HG03095 (cell line): ENCODE measurements around the gene NT5DC1.
A peak's percentile ranks its signal among the peaks of the same experiment; 100 is the strongest.

Experiments used
- ATAC-seq: cut with Tn5 transposase; IDR thresholded peaks from one replicate; pipeline ENCODE4 v1.9.1; 2021; ENCODE audit warnings: moderate library complexity; ENCODE audit not compliant: unreplicated experiment

NT5DC1 gene

DNA sequence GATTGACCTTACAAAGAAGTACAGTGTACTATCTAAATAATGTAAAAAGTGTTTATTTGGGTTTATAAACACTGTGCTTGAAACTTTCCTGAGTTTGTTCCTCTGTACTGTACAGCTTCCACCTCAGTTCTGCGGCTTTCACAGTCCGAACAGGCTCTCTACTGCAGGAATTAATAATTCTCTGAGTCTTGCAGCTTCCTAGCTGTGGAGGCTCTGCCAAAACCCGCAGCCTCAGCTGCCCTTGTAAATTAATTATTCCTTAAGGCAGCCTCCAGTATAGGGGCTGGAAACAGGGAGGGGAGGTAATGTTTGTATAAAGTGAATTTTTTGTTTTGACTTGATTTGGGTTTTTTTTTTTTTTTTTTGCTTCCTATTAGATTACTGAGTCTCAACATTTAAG is 134.0 kb downstream of the NT5DC1 start:
- no peak for ATAC-seq

DNA sequence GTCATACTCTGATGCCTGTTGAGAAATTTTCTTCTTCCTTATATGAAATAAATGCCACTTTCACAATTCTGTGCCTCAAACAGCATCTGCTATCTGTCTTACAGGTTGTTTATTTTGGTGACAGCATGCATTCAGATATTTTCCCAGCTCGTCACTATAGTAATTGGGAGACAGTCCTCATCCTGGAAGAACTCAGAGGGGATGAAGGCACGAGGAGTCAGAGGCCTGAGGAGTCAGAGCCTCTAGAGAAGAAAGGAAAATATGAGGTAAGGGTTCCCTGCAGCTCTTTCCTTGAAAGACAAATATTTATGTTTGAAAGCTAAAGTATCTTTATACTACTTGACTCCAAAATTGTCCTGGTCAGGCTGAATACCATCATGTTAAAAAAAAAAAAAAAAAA is 137.4 kb downstream of the NT5DC1 start:
- no peak for ATAC-seq

DNA sequence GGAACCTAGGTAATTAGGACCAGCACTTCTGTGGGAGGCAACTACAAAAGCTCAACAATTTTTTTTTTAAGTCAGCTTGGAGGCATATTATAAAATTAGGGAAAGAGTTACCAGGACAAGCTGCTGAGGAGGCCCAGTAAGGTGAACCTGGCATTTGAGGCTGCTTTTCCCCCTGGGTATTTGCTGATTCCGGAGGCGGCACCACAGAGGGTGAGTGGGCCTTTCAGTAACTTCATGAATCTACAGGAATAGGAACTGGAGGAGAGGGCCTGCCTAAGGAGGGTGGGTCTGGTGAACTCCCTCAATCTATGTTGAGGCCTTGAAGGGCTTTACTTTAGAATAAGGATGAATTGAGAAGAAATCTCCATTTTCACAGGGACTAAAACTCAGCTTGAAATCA is 138.6 kb downstream of the NT5DC1 start:
- ATAC-seq, result no peak

DNA sequence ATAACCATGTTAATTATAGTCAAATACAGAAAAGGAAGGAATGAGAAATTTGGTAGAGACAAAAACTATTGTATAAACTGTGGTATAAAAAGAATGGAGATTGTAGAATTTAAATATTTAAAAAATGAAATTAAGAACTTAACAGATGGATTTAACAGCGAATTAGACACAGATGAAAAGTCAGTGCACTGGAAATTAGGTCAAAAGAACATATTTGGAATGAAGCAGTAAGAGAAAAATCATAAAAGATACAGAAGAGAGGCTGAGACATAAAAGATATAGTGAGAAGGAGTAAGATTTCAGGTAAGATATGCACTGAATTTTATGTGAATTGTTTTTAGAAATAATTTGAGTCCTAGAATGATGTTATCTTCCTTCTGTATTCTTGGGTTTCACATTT is 139.2 kb downstream of the NT5DC1 start:
- ATAC-seq, result no peak

DNA sequence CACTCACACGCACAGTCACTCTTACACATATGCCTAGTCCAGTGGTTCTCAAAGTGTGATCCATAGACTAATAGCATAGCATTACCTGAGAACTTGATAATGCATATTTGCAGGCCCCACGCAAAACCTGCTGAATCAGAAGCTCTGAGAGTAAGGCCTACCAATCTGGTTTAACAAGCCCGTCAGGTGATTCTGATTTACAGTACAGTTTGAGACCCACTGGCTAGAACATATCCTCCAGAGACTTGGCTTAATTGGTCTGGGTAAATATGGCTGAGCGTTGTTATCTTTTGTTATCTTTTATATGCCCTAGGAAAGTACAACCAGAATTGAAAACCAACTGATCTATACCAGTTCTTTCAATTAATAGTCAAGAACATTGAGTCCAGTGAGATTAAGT is 143.6 kb downstream of the NT5DC1 start:
- ATAC-seq, result no peak

DNA sequence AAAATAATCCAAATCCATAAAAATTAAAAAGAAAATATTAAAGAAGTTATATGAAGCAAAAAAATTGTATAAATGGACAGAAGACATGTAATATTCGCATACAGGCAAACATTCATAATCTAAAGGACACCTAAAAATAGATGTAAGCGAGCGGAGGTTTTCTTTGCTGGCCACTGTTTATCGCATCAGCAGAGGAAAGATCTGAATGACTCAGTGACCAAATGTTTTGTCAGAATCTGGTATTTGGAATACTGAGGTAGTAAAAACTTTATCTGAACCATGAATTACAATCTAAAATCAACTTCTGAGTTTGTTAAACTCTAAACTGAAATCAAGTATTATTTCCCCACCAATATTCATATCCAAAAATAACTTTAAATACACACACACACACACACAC is 145.4 kb downstream of the NT5DC1 start:
- ATAC-seq, result no peak

DNA sequence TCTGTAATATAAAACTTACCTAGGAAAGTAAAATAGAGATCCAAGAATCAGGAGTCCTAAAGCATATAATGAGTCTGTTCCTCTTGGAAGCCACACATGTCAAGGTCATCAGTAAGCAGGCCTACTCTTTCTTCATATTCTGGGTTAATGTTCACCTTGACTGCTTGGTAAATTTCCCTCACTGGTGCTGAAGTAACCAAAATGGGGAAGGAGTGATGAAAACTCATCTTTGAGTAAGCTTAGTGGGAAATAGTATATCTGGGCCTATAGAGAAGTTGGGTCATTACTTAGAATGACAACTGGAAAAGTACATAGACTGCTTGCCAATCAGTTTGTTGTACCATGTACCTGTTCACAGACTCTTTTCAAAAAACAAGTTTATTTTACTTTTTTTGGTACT is 146.6 kb downstream of the NT5DC1 start:
- ATAC-seq, result no peak

DNA sequence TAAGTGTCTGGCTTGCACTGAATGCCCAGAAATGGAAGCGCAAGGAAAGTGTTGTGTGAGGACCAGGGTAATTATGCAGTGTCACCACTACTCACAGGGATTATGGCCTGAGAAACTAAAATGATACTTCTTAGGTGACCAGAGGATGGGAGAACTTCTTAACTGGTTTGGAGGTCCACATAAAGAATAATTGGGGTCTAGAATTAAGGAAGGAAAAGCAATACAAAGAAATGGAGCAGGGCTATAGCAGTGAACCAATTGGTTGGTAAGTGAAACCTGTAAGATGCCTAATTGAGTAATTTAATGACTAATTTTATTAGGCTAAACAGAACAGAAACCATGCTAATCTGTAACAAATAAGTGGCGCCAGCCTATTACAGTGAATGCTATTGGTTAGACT is 147.9 kb downstream of the NT5DC1 start:
- no peak for ATAC-seq

DNA sequence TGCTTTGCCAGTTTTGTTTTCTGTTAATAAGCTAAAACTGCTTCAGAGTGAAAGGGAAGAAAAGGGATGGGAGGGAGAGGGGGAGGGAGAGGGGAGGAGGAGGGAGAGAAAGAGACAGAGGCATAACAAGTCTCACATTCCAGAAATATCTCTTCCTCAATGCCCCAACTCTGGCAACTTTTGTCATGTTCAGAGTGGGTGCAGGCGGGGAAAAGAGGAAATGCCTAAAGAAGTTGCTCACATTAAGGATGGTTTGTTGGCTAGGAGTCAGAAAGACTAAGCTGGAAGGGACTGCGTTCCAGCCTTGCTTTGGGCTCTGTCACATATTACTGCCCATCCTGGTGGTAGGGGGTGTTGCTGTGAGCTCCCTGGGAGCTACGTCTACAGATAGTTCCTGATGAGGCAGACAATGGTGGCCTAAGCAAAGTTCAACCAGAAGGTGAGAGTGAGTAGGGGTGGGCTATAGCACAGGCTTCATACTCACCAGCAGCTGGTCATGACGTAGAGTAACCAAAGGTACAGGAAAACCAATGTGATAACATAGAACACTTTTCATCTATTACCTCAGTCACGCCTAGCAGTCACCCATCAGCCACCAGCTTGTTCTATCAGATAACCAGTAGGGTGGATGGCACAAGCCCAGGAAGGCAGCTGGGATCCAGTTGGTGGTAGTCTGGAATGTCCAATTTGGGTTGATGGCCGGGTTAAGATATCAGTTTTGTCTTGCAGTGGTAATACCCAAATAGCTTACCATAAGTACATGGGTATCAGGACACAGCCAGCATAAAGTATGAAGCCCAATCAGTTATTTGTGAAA is 151.1 kb downstream of the NT5DC1 start:
- ATAC-seq, result no peak

DNA sequence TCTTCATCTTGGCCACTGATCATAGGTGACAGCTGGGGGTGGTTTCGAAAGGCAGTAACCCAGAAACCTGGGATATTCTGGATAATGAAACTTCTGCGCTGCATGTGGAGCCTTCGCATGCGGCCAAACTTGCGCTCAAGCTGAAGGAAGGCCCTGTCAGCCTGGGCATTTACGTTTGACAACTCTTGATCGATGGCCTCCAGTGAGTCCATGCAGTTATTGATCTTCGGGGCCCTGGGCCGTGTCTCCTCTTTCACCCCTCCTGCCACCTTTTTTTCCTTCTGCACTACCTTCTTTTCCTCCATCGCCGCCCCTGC is 152.5 kb downstream of the NT5DC1 start:
- ATAC-seq, result no peak

DNA sequence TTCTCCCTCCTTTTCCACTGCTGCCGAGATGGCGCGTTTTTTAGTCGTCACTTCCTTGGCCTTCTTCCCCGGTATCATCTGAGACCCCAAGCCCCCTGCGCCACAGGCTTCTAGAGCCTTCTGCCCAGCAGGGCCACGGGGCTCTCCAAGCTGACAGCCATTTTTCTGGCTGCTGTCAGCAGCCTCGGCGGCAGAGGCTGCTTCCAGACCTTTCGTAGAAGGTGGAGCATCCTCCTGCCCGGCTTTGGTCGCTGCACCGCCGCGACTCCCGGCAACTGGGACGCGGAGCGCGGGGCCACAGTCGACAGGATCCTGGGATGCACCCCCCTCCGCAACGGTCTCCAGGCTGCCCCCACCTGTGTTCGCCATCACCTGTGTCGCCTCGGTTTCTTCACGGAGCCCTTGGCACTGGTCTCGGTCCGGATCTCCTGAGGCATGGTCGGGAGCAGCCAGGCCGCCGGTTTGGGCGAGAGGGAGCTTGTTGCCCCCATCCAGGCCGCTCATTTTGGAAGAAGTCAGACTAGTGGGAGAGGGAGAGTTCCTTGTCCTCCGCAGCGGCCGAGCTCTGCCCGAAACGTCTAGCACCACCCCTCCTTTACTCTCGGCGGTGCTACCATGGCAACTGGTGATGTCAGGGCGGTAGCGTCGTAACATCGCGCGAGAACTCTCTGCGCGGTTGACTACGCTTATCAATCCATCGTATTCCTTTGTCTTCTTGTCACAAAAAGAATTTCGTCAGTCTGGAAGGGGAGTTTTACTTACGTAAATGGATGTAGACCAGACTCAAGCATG is 153.0 kb downstream of the NT5DC1 start, which contains the start of gene TSPYL4:
Gene TSPYL4, minus strand, starts transcription at position 571 of the 792 bp plus-strand sequence. Its CDS starts 67 bp downstream, at position 504.
- ATAC-seq, result peak; percentile 99

DNA sequence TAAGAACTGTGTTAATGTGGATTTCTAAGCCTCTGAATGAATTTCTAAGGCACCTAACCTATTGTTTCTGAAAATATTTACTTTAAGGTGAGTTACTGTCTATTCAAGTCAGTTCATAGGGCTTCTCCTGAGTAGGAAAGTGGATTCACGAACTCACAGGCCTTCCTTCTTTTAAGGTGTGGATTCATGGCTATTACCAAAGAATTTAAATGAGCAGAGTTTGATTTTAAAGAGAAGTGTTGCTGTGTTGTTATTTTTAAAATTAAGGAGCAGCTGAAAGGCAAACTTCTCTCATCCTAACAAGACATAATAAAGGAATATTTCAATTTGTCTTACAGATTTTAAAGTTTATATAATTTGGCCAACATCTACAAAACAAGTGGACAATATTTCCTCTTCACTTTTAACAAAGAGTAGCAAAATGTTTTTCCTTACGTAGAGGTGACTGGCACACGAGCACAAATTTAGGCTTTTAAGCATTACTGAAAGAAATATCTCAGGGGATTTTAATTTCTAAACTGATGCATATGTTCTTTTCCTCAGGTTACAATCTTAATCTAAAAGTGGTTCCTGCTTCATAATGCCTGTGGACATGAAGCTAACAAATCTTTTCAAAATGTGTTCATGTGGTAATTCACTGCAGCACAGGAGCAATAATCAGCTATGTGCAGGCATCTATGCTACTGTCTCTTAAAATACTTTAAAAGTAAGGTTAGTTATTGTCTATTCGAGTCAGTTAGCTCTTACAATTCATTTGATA is 153.8 kb downstream of the NT5DC1 start:
- ATAC-seq, result peak; percentile 30

DNA sequence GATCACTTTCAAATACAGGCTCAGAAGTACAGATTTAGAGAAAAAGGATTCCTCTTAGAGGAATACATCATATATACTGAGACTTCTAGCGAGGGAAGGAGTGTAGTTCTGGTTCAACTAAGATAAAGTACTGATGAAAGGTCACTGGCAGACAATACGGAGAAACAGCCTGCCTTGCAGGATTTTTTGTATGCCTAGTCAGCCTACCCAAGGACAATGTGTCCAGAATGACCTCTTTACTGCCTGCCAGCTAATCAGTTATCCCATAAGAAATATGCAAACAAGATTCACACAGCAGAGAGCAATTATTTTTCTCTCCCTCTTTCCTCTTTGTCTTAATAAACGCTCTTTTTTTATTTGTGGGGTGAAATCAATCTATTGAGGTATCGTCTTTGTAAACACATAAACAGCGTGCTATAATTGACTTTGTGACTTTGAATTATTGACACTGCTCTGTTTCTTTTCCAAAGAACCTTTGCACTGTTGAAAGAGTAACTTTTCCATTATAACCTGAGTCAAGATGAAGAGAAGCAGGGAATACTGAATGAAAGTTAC is 154.7 kb downstream of the NT5DC1 start:
- ATAC-seq, result no peak

DNA sequence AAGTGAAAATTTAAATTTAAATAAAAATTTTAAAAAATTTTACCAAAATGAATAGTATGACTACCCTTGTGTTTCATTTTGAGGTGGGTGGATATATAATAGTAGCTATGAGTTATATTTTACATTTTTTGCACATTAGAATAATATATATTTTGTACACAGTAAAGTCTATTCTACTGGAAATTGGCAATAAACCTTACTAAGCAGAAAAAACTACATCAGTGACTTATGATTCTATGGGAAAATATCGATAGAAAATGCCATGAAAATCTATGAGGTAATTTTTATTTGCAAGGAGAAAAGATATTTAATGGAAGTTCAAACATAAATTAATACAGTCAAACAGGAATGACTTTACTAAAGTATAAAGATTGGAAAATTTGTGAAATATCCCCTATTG is 156.0 kb downstream of the NT5DC1 start:
- ATAC-seq, result no peak

DNA sequence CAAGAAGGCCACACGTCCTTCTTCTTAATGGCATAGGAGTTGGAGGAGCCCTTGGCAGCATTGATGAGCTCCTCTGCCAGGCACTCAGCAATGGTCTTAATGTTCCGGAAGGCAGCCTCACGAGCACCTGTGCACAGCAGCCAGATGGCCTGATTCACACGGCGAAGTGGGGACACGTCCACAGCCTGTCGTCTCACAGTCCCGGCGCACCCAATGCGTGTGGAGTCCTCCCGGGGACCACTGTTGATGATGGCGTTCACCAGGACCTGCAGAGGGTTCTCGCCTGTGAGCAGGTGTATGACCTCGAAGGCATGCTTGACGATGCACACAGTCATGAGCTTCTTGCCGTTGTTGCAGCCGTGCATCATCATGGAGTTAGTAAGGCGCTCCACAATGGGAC is 157.9 kb downstream of the NT5DC1 start:
- ATAC-seq, result no peak

DNA sequence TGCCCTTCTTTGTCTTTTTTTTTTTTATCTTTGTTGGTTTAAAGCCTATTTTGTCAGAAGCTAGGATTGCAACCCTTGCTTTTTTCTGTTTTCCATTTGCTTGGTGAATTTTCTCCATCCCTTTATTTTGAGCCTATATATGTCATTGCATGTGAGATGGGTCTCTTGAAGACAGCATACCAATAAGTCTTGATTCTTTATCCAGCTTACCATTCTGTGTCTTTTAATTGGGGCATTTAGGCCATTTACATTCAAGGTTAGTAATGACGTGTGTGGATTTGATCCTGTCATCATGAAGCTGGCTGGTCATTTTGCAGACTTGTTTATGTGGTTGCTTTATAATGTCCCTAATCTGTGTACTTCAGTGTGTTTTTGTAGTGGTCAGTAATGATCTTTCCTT is 162.7 kb downstream of the NT5DC1 start:
- ATAC-seq, result no peak

DNA sequence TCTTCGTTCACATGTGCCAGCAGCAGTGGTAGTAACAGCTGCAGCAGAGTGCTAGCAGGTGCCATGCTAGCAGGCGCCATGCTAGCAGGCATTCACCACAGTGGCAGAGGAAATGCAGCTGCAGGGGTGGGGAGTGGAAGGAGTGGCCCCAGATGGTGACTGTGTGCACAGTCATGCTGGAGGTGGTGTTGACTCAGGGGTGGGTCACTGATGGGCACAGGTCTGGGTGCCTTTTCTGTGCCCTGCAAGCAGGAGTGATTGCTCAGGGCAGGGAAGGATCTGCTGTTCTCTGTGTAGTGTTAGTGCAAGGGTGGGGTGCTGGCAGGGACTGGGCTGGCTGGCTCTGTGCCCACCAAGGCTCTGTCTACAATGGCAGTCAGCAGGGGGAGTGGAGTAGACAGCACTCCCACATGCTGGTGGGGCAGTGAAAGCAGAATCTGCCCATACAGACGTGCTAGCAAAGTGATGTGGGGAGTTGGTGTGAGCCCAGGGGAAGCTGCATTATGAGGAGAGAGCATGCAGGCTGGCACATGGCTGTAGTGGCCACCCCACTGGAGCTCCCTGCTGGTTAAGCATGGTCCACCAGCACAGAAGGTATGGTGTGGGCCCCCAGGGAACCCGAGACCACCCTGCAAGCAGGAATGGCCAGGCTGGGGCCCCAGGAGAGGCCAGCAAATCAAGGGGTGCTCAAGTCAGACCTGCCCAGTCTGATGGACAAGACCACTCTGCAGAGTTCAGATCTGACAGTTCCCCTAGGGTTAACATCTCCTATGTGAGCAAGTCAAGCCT is 164.6 kb downstream of the NT5DC1 start:
- no peak for ATAC-seq

DNA sequence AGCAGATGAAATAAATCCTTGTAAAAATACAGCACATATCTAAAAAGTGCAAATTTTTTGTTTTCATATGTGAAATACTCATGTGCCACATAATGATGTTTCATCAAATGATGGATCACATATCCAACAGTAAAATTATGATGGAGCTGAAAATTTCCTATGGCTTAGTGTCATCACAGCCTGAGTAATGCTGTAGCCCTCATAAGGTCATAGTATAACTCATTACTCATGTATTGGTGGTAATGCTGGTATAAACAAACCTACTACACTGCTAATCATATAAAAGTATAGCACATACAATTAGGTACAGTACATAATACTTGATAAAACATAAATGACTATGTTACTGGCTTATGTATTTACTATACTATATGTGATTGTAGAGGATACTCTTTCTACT is 166.2 kb downstream of the NT5DC1 start:
- no peak for ATAC-seq

DNA sequence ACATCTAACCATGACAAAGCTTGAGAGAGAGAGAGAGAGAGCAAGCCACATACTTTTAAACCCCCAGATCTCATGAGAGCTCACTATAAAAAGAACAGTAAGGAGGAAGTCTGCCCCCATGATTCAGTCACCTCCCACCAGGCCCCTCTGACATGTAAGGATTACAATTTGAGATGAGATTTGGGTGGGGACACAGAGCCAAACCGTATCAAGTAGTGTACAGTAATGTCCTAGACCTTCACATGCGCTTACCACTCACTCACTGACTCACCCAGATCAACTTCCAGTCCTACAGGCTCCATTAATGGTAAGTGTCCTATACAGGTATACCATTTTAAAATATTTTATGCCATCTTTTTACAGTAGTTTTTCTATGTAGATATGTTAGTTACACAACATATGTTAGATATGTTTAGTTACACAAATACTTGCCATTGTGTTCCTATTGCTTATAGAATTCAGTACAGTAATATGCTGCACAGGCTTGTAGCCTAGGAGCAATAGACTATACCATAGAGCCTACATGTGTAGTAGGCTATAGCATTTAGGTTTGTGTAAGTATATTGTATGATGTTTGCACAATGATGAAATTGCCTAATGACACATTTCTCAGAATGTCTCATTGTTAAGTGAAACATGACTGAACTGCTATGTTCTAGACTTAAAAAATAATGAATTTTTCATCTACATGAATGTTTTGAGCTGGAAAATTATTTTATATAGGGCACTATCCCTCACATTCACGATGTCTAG is 167.4 kb downstream of the NT5DC1 start:
- ATAC-seq, result peak; percentile 8
